GM19351 (cell line): ENCODE results near the gene KIAA1328.

Source experiments
- ATAC-seq: cut with Tn5 transposase; IDR thresholded peaks from one replicate; pipeline ENCODE4 v1.9.1; 2021; ENCODE audit warnings: mild to moderate bottlenecking, moderate library complexity; ENCODE audit not compliant: unreplicated experiment

KIAA1328 gene

DNA sequence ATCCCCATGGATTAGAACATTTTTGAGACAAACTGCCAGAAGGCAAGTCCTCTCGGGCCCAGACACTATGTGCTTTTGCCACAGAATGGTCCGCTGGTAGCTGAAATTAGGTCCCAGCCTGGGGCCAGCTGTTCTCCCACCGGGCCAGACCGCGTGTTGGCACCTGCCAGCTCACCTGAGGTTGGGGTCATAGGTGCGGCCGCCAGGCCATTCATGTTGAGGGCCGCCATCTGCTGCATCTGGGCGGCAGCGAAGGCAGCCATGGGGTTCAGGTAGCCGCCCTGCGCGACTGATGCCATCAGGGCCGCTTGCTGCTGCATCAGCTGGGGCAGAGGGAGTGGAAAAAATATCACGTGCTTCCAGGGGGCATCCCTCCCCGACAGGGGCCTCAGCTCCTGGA lies 443.9 kb downstream of the KIAA1328 start:
- ATAC-seq, result no peak

DNA sequence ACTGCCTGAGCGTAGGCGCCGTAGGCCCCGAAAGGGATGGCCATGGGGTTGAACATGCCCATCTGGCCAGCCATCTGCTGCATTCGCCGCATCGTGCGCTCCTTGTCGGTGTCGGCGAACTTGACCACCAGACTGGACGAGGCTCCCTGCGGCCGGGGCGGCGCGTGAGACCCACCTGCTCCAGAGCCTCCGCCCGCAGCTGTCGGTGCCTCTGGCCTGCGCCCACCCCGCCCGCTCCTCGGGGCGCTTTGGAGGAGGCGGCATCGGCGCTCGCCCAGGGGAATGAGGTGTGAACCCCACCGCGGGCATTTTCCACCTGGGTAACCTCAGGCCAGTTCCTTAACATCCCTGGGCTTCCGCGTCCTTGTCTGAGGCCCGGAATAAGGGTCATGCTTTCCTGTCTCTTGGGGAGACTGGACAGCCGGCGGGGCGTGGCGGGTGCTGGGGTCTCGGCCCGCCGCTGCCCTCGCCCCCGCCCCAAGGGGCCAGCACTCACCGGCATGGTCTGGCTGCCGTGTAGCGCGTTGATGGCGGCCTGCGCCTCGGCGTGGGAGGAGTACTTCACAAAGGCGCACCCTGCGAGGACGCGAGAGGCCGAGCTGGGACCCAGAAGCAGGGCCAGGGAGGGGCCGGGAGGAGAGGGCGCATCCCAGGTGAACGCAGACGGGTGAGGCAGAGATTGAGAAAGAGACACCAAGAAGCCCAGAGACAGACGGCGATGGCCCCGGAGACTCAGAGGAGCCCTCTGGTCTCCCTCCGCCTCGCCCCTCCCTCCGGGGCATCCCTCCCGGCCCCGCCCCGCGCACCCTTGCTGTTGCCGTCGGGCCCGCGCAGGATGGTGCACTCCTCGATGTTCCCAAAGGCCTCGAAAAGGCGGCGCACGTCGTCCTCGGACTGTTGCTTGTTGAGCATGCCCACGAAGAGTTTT lies 445.6 kb downstream of the KIAA1328 start:
- no peak for ATAC-seq

GRCh38 chr18:37275237-37275741 lies 446.4 kb downstream of the KIAA1328 start:
- ATAC-seq, result no peak

DNA sequence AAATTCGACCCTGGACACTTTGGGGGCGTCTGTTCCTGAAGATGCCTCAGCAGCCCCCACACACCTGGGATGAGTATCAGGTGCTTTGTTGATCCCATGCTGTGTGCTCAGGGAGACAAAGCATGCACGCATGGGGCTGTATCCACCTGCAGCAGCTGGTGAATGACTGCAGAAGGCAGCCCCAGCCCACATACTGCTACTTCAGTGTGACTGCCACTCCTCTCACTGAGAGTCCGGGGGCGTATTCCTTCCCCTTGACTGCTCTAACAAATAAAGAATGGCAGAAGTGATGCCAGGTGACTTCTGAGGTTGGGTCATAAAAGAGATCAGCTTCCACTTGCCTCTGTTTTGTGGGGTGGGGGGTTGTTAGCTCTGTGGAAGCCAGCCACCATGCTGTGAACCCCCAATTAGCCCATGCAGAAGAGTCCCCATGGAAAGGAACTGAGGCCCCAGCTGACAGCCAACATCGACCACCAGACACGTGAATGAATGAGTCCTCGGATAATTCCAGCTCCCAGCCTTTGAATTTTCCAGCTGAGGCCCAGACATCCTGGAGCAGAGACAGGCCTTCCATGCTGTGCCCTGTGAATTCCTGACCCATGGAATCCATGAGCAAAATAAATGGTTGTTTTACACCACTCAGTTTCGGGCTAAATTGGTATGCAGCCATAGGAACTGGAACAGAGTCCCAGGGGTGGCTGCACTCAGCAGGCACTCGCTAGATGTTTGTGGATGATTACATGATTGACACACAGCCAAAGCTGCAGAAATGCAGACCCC lies 447.4 kb downstream of the KIAA1328 start:
- no peak for ATAC-seq

GRCh38 chr18:37277804-37278203 lies 448.9 kb downstream of the KIAA1328 start:
- ATAC-seq, result no peak
